PC-3 (cell line): Measurements from ENCODE around the gene LMAN2L. TPM values are rescaled to one million over a fixed set of nuclear protein-coding genes. Genes with fewer than 3 reads are reported as not detected.

Source experiments
- ATAC-seq: fragments of 200-7000 bp; cut with Tn5 transposase; 2 replicates; pipeline ENCODE4 v1.9.1; 2020; ENCODE audit warnings: mild to moderate bottlenecking, moderate library complexity
- BruUV-seq: library from RNA; stranded (reverse); fragments of 400-500 nt; replicated peaks from 2 replicates; lab custom pipeline; 2021; lab: Mats Ljungman, UMichigan
- CTCF ChIA-PET: fragments of 300-600 bp; sonication (Branson Sonifier 250); formaldehyde crosslinking; loops from one replicate; lab custom pipeline; 2022; ENCODE audit warnings: antibody characterized with exemption; lab: Charles Lee
- POLR2A ChIA-PET: fragments of 300-600 bp; sonication (Branson Sonifier 250); formaldehyde crosslinking; loops from one replicate; lab custom pipeline; 2022; ENCODE audit warnings: antibody characterized with exemption; ENCODE audit not compliant: unreplicated experiment; lab: Charles Lee
- DNase-seq: peaks from one replicate; pipeline ENCODE4 v3.0.0-alpha.2; 2015
- H2AFZ ChIP-seq: fragments of 300-600 bp; sonication (generic); 2 replicates; pipeline ENCODE4 v1.6.0; 2016; ENCODE audit warnings: antibody characterized with exemption, low read length
- H3F3A ChIP-seq: fragments of 300-600 bp; sonication (generic); one replicate; pipeline ENCODE4 v1.6.0; 2017; ENCODE audit warnings: antibody characterized with exemption, low read length, control low read depth, mild to moderate bottlenecking; ENCODE audit not compliant: unreplicated experiment
- H3K27ac ChIP-seq: fragments of 300-600 bp; sonication (generic); 2 replicates; pipeline ENCODE4 v1.5.1; 2016; ENCODE audit warnings: mild to moderate bottlenecking, low read length
- H3K27me3 ChIP-seq: fragments of 300-600 bp; sonication (generic); 2 replicates; pipeline ENCODE4 v1.6.1; 2016; ENCODE audit warnings: low read length, mixed read lengths
- H3K36me3 ChIP-seq: fragments of 300-600 bp; sonication (generic); 2 replicates; pipeline ENCODE4 v1.6.1; 2016; ENCODE audit warnings: low read depth, mixed run types, low read length, mixed read lengths
- H3K4me1 ChIP-seq: fragments of 300-600 bp; sonication (generic); 2 replicates; pipeline ENCODE4 v1.5.1; 2016; ENCODE audit warnings: low read length; ENCODE audit not compliant: insufficient read depth
- H3K4me2 ChIP-seq: fragments of 300-600 bp; sonication (generic); 2 replicates; pipeline ENCODE4 v1.6.0; 2016; ENCODE audit warnings: low read length
- H3K4me3 ChIP-seq: fragments of 300-600 bp; sonication (generic); 2 replicates; pipeline ENCODE4 v1.5.1; 2016; ENCODE audit warnings: mild to moderate bottlenecking, low read length, mixed read lengths
- H3K79me2 ChIP-seq: fragments of 300-600 bp; sonication (generic); 2 replicates; pipeline ENCODE4 v1.6.1; 2017; ENCODE audit warnings: low read length, mixed read lengths
- H3K9ac ChIP-seq: fragments of 300-600 bp; sonication (generic); 2 replicates; pipeline ENCODE4 v1.6.0; 2016; ENCODE audit warnings: mild to moderate bottlenecking, low read length
- H3K9me2 ChIP-seq: fragments of 300-600 bp; sonication (generic); replicated peaks from 2 replicates; pipeline ENCODE4 v1.6.1; 2016; ENCODE audit warnings: mixed run types, low read length, mixed read lengths
- H3K9me3 ChIP-seq: fragments of 300-600 bp; sonication (generic); 2 replicates; pipeline ENCODE4 v1.6.1; 2016; ENCODE audit warnings: low read length, mixed read lengths
- H4K20me1 ChIP-seq: fragments of 300-600 bp; sonication (generic); 2 replicates; pipeline ENCODE4 v1.6.1; 2016; ENCODE audit warnings: low read length, mixed read lengths
- CTCF ChIP-seq: fragments of 300-600 bp; sonication (generic); conservative IDR thresholded peaks from 2 replicates; pipeline ENCODE4 v1.5.1; 2017; ENCODE audit warnings: antibody characterized with exemption, low read depth, mild to moderate bottlenecking, low read length
- EZH2 ChIP-seq: fragments of 300-600 bp; sonication (generic); IDR thresholded peaks from one replicate; pipeline ENCODE4 v1.6.1; 2017; ENCODE audit warnings: antibody characterized with exemption, mild to moderate bottlenecking, low read length; ENCODE audit not compliant: unreplicated experiment
- EZH2phosphoT487 ChIP-seq: fragments of 300-600 bp; sonication (generic); IDR thresholded peaks from 2 replicates; pipeline ENCODE4 v1.6.1; 2018; ENCODE audit warnings: mild to moderate bottlenecking, antibody characterized with exemption, low read length, borderline replicate concordance
- intact Hi-C: fragments of 100-400 bp; cut with micrococcal nuclease; formaldehyde crosslinking; loops from 2 replicates; pipeline ENCODE4 v1.9.0; 2023
- total RNA-seq: library from RNA; depleted of rRNA; stranded (reverse); fragments of >200 nt; gene quantifications from 2 replicates; pipeline ENCODE4 v1.2.3, GENCODE V29; 2014

The LMAN2L gene
- total RNA-seq, 1 experiment from 2014 or later = 27.8 TPM

GRCh38 chr2:96726131-96726530, 13.7 kb downstream of the LMAN2L start:
- Histone ChIP-seq H3K36me3 (no peaks in the 10 kb centered on the region; the same call in 1 of the 2 replicates), H3K9me2 (no peaks in the 10 kb centered on the region), H3K27ac (no peak overlapping the region), H2AFZ (no peak overlapping the region), H3K9ac (no peak overlapping the region), H3K79me2 (no peaks in the 10 kb centered on the region), H3K4me2 (no peak overlapping the region), H4K20me1 (no peaks in the 10 kb centered on the region), H3K4me3 (no peak overlapping the region), H3K27me3 (no peaks in the 10 kb centered on the region), H3K9me3 (no peaks in the 10 kb centered on the region), H3F3A (no peaks in the 10 kb centered on the region), H3K4me1 (no peaks in the 10 kb centered on the region)
- ATAC-seq (no peak), DNase-seq (no peak)
- intact Hi-C loops = no loop called here
- TF ChIP-seq EZH2phosphoT487 (no peak), EZH2 (no peak), CTCF (no peak)
- no TSS peak for BruUV-seq
- ChIA-PET CTCF (no interaction called here), POLR2A (no interaction called here)

DNA sequence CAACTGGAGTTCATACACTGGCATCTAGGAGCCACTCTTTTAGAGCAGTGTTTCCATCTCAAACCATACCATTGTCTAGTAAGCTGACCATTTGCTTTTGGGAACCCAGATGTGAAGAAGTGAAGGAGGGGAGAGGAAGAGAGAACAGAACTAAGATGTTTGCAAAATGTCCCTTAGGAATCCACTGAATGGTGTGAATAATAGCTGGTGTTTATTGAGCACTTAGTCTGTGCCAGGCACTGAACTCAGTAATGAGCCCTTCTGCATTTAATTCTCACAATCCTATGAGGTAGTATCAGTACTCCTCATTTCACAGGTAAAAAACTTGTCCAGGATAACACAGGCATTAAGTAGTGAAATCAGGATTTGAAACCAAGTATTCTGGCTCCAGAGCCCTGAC, 23.5 kb downstream of the LMAN2L start:
- Histone ChIP-seq H3K79me2 (no peaks in the 10 kb centered on the region), H3K4me1 (no peaks in the 10 kb centered on the region), H3K27me3 (no peaks in the 10 kb centered on the region), H3K36me3 (peaks cover under 1% of the 10 kb centered on the region), H3F3A (no peaks in the 10 kb centered on the region), H3K4me2 (no peak overlapping the region), H3K9me3 (no peaks in the 10 kb centered on the region), H3K9me2 (no peaks in the 10 kb centered on the region), H2AFZ (no peak overlapping the region), H4K20me1 (no peaks in the 10 kb centered on the region), H3K4me3 (no peak overlapping the region), H3K27ac (no peak overlapping the region), H3K9ac (no peak overlapping the region)
- POLR2A ChIA-PET = no interaction called here
- no peak for ATAC-seq
- TF ChIP-seq EZH2phosphoT487 = no peak
- TF ChIP-seq CTCF = no peak
- no peak for TF ChIP-seq EZH2
- BruUV-seq = no TSS peak
- intact Hi-C loops = no loop called here
- CTCF ChIA-PET = no interaction called here
- no peak for DNase-seq

- no peak for ATAC-seq
- H3K27me3 ChIP-seq = no peaks in the 10 kb centered on the region
- H3K27ac ChIP-seq = no peak overlapping the region
- H3F3A ChIP-seq = no peaks in the 10 kb centered on the region
- H3K4me1 ChIP-seq = no peaks in the 10 kb centered on the region
- ChIA-PET POLR2A (no interaction called here), CTCF (interaction anchor here (0.5 kb wide), 1 partner anchor 141 kb away, joined by 3 read pairs; no protein-coding TSS in a partner anchor)
- no peak for DNase-seq
- H3K79me2 ChIP-seq = no peaks in the 10 kb centered on the region
- H4K20me1 ChIP-seq = no peaks in the 10 kb centered on the region
- H3K9me3 ChIP-seq = no peaks in the 10 kb centered on the region
- no peaks in the 10 kb centered on the region for H3K9me2 ChIP-seq
- no peak overlapping the region for H3K4me2 ChIP-seq
- H3K9ac ChIP-seq = no peak overlapping the region
- no peak overlapping the region for H2AFZ ChIP-seq
- TF ChIP-seq EZH2 (no peak), CTCF (no peak), EZH2phosphoT487 (no peak)
- peaks cover 8% of the 10 kb centered on the region for H3K36me3 ChIP-seq
- no peak overlapping the region for H3K4me3 ChIP-seq
- no TSS peak for BruUV-seq
- intact Hi-C loops = no loop called here
These were observed 24.2 kb downstream of the LMAN2L start for GRCh38 chr2:96715658-96716057.
